IPS DF 6.9 (cell line): ENCODE data around the gene KIF14.

ENCODE experiments used
- DNase-seq: peaks from one replicate; pipeline ENCODE4 v3.0.0-alpha.2; 2013; ENCODE audit warnings: low read depth, low spot score
- H3K27ac ChIP-seq: one replicate; pipeline ENCODE4 v1.5.1; 2013; ENCODE audit warnings: low read length, control low read depth
- H3K27me3 ChIP-seq: 2 replicates; pipeline ENCODE4 v1.6.1; 2013; ENCODE audit warnings: mild to moderate bottlenecking, low read length; ENCODE audit not compliant: control insufficient read depth, insufficient read depth
- H3K36me3 ChIP-seq: 2 replicates; pipeline ENCODE4 v1.6.1; 2013; ENCODE audit warnings: low read length; ENCODE audit not compliant: control insufficient read depth, insufficient read depth
- H3K4me1 ChIP-seq: 2 replicates; pipeline ENCODE4 v1.6.1; 2013; ENCODE audit warnings: low read length; ENCODE audit not compliant: control insufficient read depth, insufficient read depth
- H3K4me3 ChIP-seq: 2 replicates; pipeline ENCODE4 v1.5.1; 2013; ENCODE audit warnings: mild to moderate bottlenecking, low read length
- H3K9me3 ChIP-seq: 2 replicates; pipeline ENCODE4 v1.6.1; 2013; ENCODE audit warnings: low read length, inconsistent platforms; ENCODE audit not compliant: control insufficient read depth, insufficient read depth
- WGBS: extraction: QIAGEN DNeasy Blood & Tissue Kit; methylation state at CpG from one replicate; pipeline ENCODE4 v1.1.7; 2013; ENCODE audit warnings: mixed read lengths, missing lambda C conversion rate; ENCODE audit not compliant: insufficient read length, insufficient coverage; 5-methylcytosine and 5-hydroxymethylcytosine counted together

KIF14 gene, protein sequence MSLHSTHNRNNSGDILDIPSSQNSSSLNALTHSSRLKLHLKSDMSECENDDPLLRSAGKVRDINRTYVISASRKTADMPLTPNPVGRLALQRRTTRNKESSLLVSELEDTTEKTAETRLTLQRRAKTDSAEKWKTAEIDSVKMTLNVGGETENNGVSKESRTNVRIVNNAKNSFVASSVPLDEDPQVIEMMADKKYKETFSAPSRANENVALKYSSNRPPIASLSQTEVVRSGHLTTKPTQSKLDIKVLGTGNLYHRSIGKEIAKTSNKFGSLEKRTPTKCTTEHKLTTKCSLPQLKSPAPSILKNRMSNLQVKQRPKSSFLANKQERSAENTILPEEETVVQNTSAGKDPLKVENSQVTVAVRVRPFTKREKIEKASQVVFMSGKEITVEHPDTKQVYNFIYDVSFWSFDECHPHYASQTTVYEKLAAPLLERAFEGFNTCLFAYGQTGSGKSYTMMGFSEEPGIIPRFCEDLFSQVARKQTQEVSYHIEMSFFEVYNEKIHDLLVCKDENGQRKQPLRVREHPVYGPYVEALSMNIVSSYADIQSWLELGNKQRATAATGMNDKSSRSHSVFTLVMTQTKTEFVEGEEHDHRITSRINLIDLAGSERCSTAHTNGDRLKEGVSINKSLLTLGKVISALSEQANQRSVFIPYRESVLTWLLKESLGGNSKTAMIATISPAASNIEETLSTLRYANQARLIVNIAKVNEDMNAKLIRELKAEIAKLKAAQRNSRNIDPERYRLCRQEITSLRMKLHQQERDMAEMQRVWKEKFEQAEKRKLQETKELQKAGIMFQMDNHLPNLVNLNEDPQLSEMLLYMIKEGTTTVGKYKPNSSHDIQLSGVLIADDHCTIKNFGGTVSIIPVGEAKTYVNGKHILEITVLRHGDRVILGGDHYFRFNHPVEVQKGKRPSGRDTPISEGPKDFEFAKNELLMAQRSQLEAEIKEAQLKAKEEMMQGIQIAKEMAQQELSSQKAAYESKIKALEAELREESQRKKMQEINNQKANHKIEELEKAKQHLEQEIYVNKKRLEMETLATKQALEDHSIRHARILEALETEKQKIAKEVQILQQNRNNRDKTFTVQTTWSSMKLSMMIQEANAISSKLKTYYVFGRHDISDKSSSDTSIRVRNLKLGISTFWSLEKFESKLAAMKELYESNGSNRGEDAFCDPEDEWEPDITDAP (N-terminal part only)

GRCh38 chr1:200620273-200621131, at the start of gene KIF14:
Gene KIF14 (minus strand): TSS chr1:200620751. CDS start chr1:200618723, 2,028 bp downstream.
- WGBS: no CpG with 5 or more reads among the region's 59 CpGs
- Histone ChIP-seq H3K4me3 (peak within 1 kb of the TSS; percentile 99; the same call in 1 of the 2 replicates), H3K36me3 (peaks cover 7% of the 10 kb centered on the region; the same call in 1 of the 2 replicates), H3K27me3 (0 out of 2 replicates have a peak, but pooled peaks cover 1% of the 10 kb centered on the region), H3K27ac (no peak within 1 kb of the TSS), H3K4me1 (no peaks in the 10 kb centered on the region), H3K9me3 (no peaks in the 10 kb centered on the region)
- peak; percentile 91 for DNase-seq

DNA sequence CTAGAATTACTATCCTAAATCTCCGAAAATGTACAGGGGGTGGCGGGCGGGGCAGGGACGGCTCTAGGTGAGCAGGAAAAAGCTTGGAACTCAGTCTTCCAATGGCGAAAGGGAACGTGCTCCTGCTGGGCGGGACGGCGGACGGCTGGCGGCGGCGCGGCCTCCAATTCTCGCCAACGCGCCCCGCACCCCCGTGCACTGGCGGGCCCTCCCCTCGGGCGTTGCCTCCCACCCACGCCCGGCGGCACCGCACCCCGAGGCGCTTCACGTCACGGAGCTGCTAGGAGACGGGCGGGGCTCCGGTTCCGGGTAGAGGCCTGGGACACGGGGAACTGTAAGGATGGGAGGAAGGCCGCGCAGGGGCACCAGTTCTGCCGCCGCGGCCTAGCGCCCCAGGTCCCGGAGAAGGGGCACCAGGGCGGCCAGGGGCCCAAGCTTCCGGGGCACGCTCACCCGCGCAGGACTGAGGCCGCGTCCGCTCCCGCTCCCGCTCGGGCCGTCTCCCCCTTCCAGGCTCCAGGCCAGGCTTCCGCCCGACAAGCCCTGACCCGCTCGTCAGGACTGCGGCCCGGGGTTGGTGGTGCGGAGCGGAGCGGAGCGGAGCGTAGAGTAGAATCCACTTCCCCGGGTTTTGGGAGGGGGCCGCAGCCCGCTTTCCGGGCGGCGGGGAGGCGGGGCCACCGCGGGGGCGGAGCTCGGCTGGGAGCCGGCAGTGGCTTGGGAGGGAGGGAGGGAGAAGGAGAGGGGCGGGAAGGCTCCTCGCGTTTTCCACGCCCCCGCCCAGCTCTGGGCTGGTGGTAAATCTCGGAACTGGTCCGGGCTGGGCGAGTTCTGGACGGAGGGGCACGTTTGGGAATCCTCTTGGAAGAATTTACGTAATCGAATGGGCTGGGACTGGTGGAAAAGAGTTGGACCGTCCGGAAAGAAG, 49.0 kb upstream of the KIF14 start, which contains the start of gene DDX59:
TSS of gene DDX59 (minus strand) at position 594 of the 928 bp plus-strand sequence. CDS start 3,167 bp downstream, outside the sequence.
- Histone ChIP-seq H3K4me1 (no peaks in the 10 kb centered on the region), H3K36me3 (no peaks in the 10 kb centered on the region), H3K9me3 (no peaks in the 10 kb centered on the region), H3K4me3 (peak within 1 kb of the TSS; percentile 100), H3K27ac (no peak within 1 kb of the TSS), H3K27me3 (no peaks in the 10 kb centered on the region)
- no CpG with 5 or more reads among the region's 91 CpGs for WGBS
- peak; percentile 87 for DNase-seq

DNA sequence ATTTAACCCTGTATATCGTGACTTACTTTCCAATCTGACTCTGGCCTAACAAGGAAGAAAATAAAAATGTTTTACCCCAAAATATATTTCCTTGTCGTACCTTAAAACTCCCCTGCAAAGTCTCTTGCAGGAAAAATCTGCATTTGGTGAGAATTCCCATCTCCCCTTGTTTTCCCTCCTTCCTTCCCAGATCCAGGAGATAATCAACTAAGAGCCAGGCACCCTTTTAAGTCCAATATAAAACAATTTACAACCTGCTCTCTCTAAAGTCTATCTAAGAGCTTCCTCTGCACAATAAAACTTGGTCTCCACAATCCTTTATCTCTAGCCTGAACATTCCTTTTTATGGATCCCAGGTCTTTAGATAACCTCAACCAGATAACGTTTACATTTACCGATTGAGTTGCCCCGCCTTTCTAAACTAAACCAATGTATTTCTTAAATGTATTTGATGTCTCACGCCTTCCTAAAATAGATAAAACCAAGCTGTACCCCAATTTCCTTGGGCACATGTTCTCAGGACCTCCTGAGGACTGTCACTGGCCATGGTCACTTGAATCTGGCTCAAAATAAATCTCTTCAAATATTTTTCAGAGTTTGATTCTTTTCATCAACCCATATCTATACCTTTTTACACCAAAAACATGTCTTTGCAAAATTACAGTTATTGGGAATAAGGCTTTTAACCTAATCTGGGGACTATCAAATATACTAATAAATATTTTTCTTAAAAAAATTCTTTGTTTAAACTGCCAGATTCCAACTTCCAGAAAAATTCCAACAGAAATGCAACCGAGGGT, 48.2 kb upstream of the KIF14 start:
- WGBS: no CpG with 5 or more reads among the region's 7 CpGs

DNA sequence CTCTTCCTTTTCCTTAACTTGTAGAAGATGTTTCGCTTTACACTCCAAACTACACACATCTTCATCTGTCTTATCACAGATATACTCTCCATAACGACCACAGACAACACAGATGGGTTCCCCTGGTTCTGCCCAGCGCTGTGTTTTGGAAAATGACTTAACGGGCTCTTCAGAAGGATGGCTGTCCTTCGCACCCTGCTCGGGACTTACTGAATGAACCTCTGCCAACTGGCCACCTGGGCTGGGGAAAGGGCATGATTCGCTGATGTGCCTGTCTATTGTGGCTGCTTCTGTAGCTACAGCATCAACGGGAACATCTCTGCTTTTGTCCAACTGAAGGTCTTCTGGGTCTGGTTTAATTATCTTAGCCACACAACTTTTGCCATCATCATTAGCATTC, 45.8 kb upstream of the KIF14 start:
- no peaks in the 10 kb centered on the region for H3K27me3 ChIP-seq
- H3K9me3 ChIP-seq: no peaks in the 10 kb centered on the region
- H3K4me1 ChIP-seq: no peaks in the 10 kb centered on the region
- DNase-seq: no peak
- H3K4me3 ChIP-seq: no peak overlapping the region
- WGBS: no CpG with 5 or more reads among the region's 8 CpGs
- no peak overlapping the region for H3K27ac ChIP-seq
- no peaks in the 10 kb centered on the region for H3K36me3 ChIP-seq

More for the DNA sequence above, 48.2 kb upstream of the KIF14 start:
- Histone ChIP-seq H3K27ac (no peak overlapping the region), H3K36me3 (no peaks in the 10 kb centered on the region), H3K27me3 (no peaks in the 10 kb centered on the region), H3K9me3 (no peaks in the 10 kb centered on the region), H3K4me1 (no peaks in the 10 kb centered on the region), H3K4me3 (peak overlapping the region; percentile 100; the same call in 1 of the 2 replicates)
- DNase-seq: no peak

DNA sequence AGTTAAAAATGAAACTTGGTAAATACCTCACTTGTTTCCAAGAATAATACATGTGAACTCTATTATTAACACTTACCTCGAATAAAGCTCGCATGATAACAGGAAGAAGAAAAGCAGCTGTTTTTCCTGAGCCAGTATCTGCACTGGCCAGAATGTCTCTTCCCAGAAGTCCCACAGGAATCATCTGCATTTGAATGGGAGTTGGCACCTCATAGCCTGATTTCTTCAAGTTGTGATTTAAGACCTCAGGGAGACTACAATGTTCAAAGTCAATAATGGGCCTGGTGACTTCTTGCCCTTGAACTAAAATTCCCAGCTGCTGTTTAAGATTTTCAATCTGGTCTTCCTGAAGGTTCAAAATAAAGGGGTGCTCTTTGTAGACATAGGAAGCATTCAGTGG, 45.3 kb upstream of the KIF14 start:
- H3K36me3 ChIP-seq: no peaks in the 10 kb centered on the region

GRCh38 chr1:200660719-200661118, 40.2 kb upstream of the KIF14 start:
- WGBS: no CpG with 5 or more reads among the region's 6 CpGs
- H3K27me3 ChIP-seq: no peaks in the 10 kb centered on the region
- H3K4me3 ChIP-seq: no peak overlapping the region
- peaks cover 3% of the 10 kb centered on the region; the same call in 1 of the 2 replicates for H3K36me3 ChIP-seq
- no peak for DNase-seq
- H3K4me1 ChIP-seq: peaks cover 2% of the 10 kb centered on the region; the same call in 1 of the 2 replicates
- H3K27ac ChIP-seq: no peak overlapping the region
- no peaks in the 10 kb centered on the region; the same call in 1 of the 2 replicates for H3K9me3 ChIP-seq

More for the DNA sequence above, 45.3 kb upstream of the KIF14 start:
- no CpG with 5 or more reads among the region's 2 CpGs for WGBS
- Histone ChIP-seq H3K4me3 (no peak overlapping the region), H3K27ac (no peak overlapping the region), H3K27me3 (no peaks in the 10 kb centered on the region), H3K4me1 (no peaks in the 10 kb centered on the region), H3K9me3 (no peaks in the 10 kb centered on the region)
- DNase-seq: no peak

DNA sequence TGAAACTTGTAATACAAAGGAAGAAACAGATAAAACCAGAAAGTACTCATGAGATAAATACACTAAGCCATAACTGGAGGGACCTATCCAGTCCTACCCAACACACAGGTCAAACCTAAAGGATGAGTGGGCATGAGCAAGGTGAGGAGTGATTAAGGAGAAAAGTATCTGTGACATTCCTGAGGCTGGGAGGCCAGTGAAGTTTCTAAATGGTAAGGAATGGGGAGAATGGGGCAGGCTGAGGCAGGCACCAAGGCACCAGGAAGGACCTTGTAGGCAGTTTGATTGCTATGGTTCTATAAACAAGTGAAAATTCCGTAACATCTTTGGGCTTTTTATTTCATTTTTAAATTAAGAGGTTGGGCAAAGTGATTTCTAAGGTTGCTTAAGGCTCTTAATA, 38.7 kb upstream of the KIF14 start:
- H3K36me3 ChIP-seq: peaks cover 3% of the 10 kb centered on the region; the same call in 1 of the 2 replicates

DNA sequence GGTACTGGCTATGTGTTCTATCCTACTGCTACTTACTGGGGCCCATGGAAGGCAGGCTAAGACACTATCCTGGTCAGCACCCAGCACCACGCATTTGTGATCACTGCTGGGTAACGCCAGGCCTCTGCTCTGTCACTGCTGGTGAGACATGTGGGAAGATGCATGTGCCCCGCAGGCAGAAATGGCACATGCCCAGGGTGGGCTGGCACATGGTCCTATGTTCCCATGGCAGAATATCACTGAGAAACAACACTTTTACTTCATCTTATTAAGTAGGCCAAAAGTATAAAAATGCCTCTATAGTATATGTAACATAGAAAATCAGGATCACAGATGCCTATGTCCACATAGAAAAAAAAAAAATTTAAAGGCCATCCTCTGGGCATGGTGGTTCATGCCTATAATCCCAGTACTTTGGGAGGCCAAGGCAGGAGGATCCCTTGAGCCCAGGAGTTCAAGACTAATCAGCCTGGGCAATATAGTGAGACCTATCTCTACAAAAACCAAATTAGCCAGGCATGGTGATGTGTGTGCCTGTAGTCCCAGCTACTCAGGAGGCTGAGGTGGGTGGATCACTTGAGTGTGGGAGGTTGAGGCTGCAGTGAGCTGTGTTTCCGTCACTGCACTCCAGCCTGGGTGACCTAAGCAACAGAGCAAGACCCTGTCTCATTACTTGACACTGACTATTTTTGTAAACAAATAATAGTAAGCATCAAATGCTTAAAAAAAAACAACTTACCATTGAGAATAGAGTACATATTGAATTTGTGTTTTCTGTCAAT, 37.7 kb upstream of the KIF14 start:
- no peak for DNase-seq
- Histone ChIP-seq H3K27ac (no peak overlapping the region), H3K36me3 (peaks cover 3% of the 10 kb centered on the region; the same call in 1 of the 2 replicates), H3K4me3 (no peak overlapping the region), H3K27me3 (no peaks in the 10 kb centered on the region), H3K9me3 (no peaks in the 10 kb centered on the region; the same call in 1 of the 2 replicates), H3K4me1 (peaks cover 2% of the 10 kb centered on the region; the same call in 1 of the 2 replicates)
- WGBS: no CpG with 5 or more reads among the region's 4 CpGs

More for the DNA sequence above, 38.7 kb upstream of the KIF14 start:
- H3K27ac ChIP-seq: no peak overlapping the region
- no CpG with 5 or more reads among the region's 1 CpG for WGBS
- no peak overlapping the region for H3K4me3 ChIP-seq
- no peaks in the 10 kb centered on the region; the same call in 1 of the 2 replicates for H3K9me3 ChIP-seq
- DNase-seq: no peak
- H3K27me3 ChIP-seq: no peaks in the 10 kb centered on the region
- H3K4me1 ChIP-seq: peaks cover 2% of the 10 kb centered on the region; the same call in 1 of the 2 replicates
